ENCODE data around the gene TKFC.
"Not testable (repeated sequence)": the region's sequence is repeated elsewhere in the genome, so short reads cannot be mapped to it uniquely, and the experiment has no call there.

TKFC gene

GRCh38 chr11:61369372-61370348, 36.6 kb downstream of the TKFC start:
- DNase-seq: peak; percentile 89 to 91 (median 91)

GRCh38 chr11:61370349-61371005, 37.4 kb downstream of the TKFC start:
- no peak for DNase-seq

DNA sequence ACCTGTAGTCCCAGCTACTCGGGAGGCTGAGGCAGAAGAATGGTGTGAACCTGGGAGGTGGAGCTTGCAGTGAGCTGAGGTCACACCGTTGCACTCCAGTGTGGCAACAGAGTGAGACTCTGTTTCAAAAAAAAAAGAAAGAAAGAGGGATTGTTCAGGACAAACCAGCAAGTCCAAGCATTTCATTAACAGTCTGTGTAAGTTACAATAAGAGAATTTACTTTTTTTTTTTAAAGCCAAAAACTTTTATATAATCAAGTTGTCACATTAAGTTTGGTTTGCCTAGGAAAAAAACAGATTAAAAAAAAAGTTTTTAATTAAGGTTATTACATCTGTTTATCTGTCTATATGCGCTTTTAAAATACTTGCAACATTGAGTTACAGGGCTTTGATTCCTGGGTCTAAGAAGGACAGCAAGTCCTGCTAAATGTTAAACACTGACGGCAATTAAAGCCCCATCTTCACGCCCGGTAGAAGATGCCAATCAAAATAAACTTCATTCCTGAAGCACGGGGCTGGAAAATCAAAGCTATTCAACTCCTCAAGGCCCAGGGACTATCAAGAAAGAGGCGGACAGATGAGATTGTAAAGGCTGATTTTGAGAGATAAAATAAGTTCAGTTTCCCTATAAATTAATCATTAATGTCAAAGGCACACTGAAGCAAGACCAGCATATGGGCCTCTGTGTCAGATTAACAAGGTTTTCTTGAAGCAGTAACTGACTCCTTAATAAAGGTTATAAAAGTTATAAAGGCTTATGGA, 39.8 kb downstream of the TKFC start:
- DNase-seq: no peak

GRCh38 chr11:61375761-61376108, 42.7 kb downstream of the TKFC start:
- DNase-seq: no peak

- DNase-seq: peak in 1 of 3 donors; percentile 31
Observed at GRCh38 chr11:61377461-61378160, 44.6 kb downstream of the TKFC start.

DNA sequence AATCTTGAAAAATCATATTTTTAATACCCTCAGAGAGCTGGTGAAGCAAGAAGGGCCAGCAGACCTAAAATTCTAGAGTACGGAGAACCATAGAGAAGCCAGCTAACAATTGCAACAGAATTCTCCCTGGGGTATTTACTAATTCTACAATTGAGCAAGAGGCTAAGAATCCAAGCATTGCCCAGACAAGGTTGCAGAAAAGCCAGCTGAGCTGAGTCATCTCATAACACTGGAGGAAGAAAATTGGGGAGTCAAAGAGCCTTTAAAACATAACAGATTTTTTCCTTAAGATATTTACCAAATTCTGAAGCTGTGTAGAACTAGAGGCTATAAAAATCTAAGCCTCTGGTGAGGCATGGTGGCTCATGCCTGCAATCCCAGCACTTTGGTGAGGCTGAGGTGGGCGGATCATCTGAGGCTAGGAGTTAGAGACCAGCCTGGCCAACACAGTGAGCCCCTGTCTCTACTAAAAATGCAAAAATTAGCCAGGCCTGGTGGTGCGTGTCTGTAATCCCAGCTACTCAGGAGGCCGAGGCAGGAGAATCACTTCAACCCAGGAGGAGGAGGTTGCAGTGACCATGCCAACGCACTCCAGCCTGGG, 45.8 kb downstream of the TKFC start:
- peak; percentile 83 to 96 (median 95) for DNase-seq

- no peak for DNase-seq
Observed at GRCh38 chr11:61380884-61381283, 47.9 kb downstream of the TKFC start.

DNA sequence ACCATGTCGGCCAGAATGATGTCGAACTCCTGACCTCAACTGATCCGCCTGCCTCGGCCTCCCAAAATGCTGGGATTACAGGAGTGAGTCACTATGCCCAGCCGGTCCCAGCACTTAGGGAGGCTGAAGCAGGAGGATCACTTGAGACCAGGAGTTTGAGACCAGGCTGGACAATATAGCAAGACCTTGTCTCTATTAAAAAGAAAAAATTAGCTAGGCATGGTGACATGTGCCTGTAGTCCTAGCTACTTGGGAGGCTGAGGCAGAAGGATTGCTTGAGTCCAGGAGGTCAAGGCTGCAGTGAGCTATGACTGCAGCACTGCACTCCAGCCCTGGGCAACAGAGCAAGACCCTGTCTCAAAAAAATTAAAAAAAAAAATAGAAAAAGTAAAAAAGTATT, 50.8 kb downstream of the TKFC start:
- not testable (repeated sequence) for DNase-seq

DNA sequence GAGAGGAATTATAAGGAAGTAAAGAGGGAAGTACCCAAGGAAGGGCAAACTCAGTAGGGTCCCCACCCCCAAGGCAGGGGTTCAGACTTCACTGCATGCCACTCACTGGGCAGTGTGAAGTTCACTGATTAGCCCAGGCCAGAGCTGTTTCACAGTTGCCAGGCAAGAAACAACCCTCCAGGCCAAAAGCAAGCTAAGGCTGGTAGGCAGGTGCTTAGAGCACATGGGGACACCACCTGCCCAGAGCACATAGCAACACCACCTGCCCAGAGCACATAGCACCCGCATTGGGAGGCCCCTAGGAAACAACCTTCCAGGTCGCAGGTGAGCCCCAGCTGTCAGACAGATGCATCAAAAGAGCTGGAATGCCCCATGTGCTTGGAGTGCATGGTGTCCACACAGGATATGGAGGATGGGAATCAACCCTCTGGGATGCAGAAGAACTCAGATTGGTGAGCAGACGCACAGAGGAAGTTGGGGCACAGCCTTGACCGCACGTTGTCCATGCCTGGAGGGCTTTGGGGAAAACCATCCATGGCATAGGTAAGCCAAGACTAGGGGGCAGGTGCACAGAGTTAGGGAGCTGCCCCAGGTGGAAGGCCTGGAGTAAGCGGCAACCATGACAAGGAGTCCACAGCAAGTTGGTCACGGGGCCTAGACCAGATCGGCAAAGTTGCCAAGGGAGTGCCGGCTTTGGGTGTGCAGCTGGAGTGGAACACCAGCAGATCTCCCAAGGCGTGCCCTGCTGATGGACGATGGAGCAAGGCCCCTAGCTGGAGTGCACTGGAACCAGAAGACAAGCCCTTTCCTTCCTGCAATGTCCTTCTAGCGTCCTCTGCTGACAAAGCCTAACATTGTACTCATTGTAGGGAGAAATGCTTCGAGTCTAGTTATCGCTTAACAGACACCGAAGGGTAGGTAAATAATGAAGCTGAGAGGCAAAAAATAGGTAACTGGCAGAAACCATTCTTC, 51.5 kb downstream of the TKFC start:
- peak; percentile 48 to 49 (median 49) for DNase-seq

GRCh38 chr11:61390161-61390560, 57.1 kb downstream of the TKFC start:
- no peak for DNase-seq

DNA sequence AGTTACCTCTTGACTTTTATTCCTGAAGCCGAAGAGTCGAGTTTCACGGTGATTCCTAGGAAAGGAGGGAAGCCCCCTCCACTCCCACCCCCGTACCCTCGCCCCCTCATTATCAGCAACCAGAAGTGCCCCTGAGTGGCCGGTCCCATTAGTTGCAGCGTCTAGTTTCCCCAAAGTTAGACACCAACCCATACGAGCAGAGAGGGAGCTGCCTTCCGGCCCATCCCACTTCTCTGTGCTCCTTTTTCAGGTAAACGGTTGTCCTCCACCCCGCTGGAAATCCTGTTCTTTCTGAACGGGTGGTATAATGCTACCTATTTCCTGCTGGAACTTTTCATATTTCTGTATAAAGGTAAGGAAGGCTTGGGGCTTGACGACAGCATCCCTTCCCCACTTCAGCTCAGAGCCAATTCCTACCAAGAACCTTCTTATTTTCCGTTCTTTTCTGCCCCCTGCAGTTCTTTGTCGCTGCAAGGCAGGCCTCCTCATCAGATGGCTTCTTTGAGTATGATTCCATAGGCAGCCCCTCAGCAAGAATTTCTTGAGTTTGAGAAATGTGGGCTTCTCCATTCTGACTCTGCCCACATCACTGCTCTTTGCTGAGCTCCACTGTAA, 60.1 kb downstream of the TKFC start:
- DNase-seq: peak in 2 of 3 donors; percentile 10 to 19

Data from suppressor macrophage treated with lipopolysaccharide for 1 hour (primary cell).